H4 (cell line): ENCODE measurements around the gene TPO. TPM values are rescaled to one million over a fixed set of nuclear protein-coding genes. Genes with fewer than 3 reads are reported as not detected.
"Not testable (repeated sequence)": the region's sequence is repeated elsewhere in the genome, so short reads cannot be mapped to it uniquely, and the experiment has no call there.

ENCODE experiments used
- DNase-seq: peaks from one replicate; pipeline ENCODE4 v3.0.0-alpha.2; 2015; ENCODE audit warnings: low spot score
- total RNA-seq: library from RNA; depleted of rRNA; stranded (reverse); fragments of >200 nt; shearing (Covaris generic); gene quantifications from 2 replicates; pipeline ENCODE4 v1.2.3, GENCODE V29; 2014

The TPO gene
- total RNA-seq, 1 experiment from 2014 or later = not detected

DNA sequence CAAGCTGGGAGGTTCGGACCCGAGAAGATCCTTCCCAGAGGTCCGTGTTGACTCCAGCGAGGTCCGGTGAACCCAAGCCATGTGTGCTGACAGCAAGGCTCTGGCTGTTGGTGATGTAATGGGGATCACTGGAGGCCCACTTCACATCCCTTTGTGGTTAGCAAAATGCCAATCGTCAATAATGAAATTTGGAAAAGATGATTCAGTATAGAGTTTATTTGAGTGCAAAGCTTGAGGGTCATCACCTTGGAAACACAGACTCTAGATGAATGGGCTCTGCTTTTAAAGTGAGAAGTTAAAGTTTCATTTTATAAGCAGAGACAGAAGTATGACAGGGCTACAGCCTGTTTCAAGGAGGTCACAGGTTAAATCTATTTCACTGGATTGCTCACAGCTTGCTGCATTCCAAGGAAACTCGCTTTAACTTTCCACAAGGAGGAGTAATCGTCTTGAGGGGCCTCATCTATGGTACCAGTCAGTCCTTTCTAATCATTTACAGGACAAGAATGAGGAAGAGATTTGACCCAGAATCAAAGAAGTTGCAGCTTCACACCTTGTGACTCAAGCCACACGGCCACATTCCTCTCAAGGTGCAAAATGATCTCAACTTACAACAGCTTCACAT, 140.5 kb downstream of the TPO start:
- DNase-seq = no peak

DNA sequence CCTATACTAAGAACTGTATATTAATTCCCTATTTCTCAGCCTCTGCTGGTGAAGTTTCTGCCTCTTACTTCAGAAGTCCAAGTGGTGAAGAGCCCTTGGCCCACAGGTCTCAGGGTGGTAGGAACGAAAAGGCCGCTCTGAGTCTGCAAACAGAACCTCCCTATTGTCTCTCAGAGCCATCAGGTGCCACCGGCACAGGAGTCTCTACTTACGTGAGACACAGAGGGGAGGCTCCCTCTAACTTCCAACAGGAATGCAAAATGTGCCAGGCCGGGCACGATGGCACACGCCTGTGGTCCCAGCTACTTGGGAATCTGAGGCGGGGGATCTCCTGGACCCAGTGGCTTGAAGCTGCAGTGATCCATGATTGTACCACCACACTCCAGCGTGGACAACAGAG, 143.0 kb downstream of the TPO start:
- DNase-seq = no peak

DNA sequence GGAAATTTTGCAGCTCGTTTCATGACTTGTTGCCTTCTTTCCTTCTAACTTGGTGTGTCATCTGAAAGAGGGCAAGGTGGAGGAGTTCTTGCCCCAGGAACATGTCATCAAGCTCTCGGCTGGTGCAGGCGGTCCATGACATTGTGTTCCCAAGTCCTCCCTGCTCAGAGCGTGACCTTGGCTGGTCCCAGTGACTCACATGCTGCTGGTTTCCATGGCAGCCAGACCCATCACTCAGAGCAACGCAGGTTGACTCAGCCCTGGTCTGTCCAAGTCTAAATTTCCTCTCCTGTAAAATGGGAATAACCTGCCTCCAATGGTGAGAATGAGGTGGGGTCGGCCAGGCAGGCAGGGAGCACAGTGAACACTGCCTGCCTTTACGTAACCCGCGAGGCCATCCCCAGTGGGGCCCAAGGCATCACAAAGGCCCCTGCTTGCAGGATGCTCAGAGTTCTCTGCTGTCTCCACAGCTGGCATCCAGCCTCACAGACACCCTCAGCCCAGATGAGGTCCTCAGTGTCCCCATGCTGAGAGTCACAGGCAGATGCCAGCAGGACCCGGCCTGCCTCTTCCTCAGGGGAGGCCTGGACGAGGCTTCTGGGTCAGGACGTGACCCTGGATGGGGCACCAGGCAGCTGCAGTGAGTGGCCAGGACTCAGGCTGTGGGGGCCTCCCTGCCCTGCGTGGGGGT, 143.7 kb downstream of the TPO start:
- DNase-seq = peak; percentile 16

DNA sequence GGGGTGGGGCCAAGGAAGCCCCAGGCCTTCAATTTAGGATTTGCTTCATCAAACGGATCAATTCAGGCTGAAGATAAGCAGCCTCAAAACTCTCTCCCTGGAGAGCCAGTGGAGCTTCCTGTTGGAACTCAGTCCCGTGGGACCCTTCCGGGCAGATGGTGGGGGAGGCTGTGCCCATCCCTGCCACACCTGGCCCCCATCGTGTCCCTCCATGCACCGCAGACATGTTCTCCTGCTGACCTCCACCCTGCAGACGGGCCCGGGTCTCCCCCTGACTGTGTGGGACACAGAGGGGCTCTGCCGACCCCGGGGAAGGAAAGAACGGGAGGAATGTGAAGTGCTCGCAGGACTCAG, 144.2 kb downstream of the TPO start:
- DNase-seq = no peak

DNA sequence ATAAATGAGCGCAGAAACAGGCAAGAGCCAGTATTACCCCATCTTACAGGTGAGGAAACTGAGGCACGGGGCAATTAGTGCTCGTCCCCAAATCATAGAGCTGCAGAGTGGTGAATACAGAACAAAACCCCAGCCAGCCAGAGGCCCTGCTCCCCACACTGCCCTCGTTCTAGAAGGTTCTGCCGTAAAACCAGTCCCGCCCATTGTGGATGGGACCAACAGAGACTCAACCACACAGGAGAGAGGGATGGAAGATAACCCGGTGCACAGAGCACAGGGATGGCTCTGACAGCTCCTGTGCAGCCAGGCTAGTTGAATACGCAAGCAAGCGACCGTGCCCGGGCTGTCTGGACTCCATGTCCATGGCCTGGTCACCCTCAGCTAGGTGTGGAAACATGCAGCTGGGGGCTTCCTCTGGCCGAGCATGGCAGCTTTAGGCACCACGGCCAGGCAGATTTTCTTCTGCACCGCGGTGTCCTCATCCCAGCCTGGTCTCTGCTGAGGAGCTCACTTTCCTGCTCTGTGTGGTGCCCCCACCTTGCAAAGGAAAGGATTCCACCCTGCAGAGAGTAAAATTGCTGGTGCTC, 146.4 kb downstream of the TPO start:
- DNase-seq = no peak

- DNase-seq = no peak
Measured at GRCh38 chr2:1561259-1561658, 148.0 kb downstream of the TPO start.

GRCh38 chr2:1561811-1562421, 148.7 kb downstream of the TPO start:
- no peak for DNase-seq

DNA sequence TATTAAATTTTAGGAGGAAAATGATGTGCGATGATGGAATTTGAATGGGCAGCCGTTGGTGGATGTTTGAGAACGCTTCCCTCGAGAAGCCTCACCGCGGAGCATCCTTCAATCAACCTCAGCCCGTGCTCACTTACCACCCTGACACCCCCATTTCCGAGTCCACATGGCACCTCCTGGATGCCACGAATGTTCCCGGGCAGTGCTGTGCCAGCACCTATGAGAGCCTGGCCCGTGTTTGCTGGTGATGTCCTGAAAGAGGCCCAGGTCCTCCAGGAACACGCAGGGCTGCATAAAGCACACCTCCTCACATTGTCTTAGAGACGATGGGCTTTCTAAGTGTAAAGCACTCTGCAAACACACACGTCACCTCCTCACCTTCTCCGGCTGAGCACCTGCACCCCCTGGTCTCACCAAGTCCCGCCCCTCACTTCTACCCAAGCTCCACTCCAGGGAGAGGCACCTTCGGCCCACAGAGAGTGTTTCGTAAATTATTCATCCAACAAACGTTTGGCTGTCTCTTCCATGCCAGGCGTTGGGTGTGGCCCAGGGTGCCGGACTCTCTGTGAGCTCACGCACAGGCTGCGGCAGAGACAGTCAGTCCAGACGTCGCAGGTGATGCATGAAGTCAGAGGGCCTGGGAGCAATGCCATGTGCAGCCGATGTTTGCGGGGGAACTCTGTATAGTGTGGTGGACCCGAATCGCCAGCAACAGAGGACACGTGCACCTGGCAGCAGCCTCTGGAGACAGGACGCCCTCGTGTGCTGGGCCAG, 150.0 kb downstream of the TPO start:
- no peak for DNase-seq

DNA sequence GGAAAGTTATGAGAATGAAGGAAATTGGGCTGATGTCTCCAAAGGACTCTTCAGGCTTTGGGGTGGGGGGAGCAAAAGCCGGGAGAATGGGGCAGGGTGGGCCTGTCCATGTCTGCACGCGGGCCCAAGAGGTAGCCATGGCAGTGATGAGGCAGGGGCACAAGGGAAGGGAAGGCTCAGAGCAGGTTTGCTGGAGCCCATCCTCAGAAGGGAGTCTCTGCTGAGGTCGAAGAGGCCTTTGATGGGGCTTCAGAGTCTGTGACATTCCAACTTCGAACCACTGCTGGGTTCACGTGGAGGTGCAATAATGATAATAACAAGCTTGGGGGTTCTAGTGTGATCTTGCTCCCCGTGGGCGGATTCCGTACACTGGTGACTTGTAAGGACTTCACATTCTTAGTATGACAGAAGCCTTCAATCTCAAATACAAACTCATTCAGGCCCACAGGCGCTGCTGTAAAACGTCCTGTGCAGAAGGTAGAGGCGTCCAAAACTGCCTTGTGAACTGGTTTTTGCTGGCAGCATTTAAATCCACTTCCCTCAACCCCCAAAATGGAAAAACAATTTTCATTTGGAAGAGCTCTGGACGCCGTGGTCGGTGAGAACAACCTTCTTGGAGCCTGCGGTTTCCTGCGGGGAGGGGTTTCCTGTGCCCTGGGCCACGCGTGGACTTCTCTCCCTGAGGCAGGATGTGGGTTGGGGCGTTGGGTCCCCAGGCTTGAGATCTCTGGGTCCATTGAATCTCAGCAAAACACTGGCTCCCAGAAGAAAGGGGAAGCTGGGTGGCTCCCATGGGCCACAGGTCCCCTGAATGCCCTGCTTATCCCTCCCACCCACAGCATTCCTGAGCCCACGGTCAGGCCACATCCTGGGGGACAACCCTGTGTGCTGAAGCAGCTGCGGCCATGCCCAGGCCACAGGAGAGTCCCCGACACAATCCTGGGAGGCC, 151.0 kb downstream of the TPO start:
- no peak for DNase-seq

- no peak for DNase-seq
Measured at GRCh38 chr2:1567556-1568344, 154.5 kb downstream of the TPO start.

DNA sequence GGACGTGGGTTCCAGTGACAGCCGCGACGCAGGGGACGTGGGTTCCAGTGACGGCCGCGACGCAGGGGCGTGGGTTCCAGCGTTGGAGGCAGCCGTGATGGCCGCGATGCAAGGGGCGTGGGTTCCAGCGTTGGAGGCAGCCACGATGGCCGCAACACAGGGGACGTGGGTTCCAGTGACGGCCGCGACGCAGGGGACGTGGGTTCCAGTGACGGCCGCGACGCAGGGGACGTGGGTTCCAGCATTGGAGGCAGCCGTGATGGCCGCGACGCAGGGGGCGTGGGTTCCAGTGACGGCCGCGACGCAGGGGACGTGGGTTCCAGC, 155.0 kb downstream of the TPO start:
- DNase-seq = not testable (repeated sequence)

- DNase-seq = no peak
Measured at GRCh38 chr2:1569879-1570450, 156.7 kb downstream of the TPO start.

DNA sequence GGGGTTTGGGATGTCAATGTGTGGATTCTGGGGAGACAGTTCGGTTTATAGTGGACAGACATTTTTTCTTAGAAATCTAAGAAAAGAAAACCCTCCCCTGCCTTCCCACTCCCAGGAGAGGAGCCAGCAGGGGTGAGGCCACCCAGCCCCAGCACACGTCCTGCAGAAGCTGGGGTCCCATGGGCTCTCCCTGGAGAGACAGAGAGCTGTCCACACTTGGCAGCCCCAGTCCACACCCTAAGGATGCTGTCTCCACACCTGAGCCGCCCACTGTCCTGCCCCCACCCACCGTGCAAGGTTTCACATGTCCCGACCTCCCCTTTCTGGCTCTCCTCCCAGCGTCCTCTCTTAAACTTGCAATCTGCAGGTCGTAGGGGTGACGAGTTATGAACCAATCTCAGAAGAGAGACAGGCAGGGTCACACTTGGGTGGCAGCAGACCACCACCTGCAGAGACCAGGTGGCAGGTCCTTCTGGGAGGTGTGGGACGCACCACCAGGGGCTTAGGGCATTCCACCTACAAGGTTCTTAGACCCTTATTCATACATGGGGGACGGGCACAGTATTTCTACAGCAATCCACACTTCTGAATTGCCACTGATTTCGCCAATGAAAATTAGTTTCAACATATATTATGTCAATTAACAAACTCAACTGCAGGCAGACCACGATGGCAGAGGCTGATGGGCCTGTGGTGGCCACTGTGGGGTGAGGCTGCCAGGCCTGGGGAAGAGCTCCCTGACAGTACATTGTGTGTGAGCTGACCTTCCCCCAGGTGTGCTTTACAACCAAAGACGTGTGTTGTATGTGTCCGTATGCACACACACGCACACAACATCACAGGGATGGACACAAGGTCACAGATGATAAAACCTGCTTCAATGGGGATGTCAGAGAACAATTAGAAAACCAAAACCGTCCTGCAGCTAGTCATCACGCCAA, 158.5 kb downstream of the TPO start:
- no peak for DNase-seq

GRCh38 chr2:1572638-1573037, 159.4 kb downstream of the TPO start:
- DNase-seq = no peak

- no peak for DNase-seq
Measured at GRCh38 chr2:1577846-1578245, 164.6 kb downstream of the TPO start.

- DNase-seq = not testable (repeated sequence)
Measured at GRCh38 chr2:1581257-1581964, 168.1 kb downstream of the TPO start.

- no peak for DNase-seq
Measured at GRCh38 chr2:1581965-1582625, 168.8 kb downstream of the TPO start.

DNA sequence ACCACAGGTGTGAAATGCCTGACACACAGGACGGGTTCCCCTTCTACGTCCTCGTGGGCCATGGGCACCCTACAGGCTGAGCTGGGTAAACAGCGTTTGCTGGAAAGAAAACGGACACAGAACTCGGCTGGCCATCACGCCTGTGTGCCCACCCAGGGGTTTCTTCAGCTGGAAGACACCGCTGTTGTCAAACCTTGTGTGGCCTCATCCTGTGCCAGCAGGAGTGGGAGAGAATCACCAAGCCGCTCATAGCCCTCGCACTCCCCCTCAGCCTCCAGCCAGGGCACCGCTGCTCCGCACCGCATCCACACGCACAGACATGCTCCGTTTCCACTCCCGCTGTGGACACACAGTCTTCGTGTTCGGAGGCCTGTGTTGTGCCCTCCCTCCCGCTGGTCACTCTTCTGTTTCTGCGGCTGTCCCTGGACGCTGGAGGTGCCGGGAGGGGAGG, 169.7 kb downstream of the TPO start:
- no peak for DNase-seq
